RKO (cell line): ENCODE measurements around the gene SPRY2.
"Not testable (repeated sequence)": the region's sequence is repeated elsewhere in the genome, so short reads cannot be mapped to it uniquely, and the experiment has no call there.

Experiments
- DNase-seq: peaks from one replicate; pipeline ENCODE4 v3.0.0-alpha.2; 2016; ENCODE audit warnings: low spot score

SPRY2 gene

GRCh38 chr13:80348750-80349149 lies 7.8 kb upstream of the SPRY2 start:
- DNase-seq: no peak

- DNase-seq: no peak
Measured at GRCh38 chr13:80348314-80348713, 7.4 kb upstream of the SPRY2 start.

- no peak for DNase-seq
Measured at GRCh38 chr13:80345771-80346510, 5.0 kb upstream of the SPRY2 start.

GRCh38 chr13:80344032-80344431 lies 3.1 kb upstream of the SPRY2 start:
- not testable (repeated sequence) for DNase-seq

GRCh38 chr13:80342471-80343371 lies 1.8 kb upstream of the SPRY2 start:
- peak; percentile 74 for DNase-seq

- peak; percentile 82 for DNase-seq
Measured at GRCh38 chr13:80341756-80342370, 937 bp upstream of the SPRY2 start.

- peak; percentile 59 for DNase-seq
Measured at GRCh38 chr13:80340651-80341100, 250 bp downstream of the SPRY2 start.

GRCh38 chr13:80339912-80340650 lies 845 bp downstream of the SPRY2 start:
- peak; percentile 47 for DNase-seq

GRCh38 chr13:80339563-80339911 lies 1.4 kb downstream of the SPRY2 start:
- DNase-seq: peak; percentile 55

GRCh38 chr13:80338781-80339562 lies 2.0 kb downstream of the SPRY2 start:
- peak; percentile 88 for DNase-seq

- DNase-seq: no peak
Measured at GRCh38 chr13:80337288-80338081, 3.4 kb downstream of the SPRY2 start.

GRCh38 chr13:80336776-80337287 lies 4.1 kb downstream of the SPRY2 start:
- DNase-seq: no peak

GRCh38 chr13:80336370-80336769 lies 4.6 kb downstream of the SPRY2 start:
- no peak for DNase-seq

- no peak for DNase-seq
Measured at GRCh38 chr13:80334597-80335260, 6.2 kb downstream of the SPRY2 start.

- DNase-seq: no peak
Measured at GRCh38 chr13:80331984-80332383, 8.9 kb downstream of the SPRY2 start.

GRCh38 chr13:80329250-80329649 lies 11.7 kb downstream of the SPRY2 start:
- no peak for DNase-seq

- no peak for DNase-seq
Measured at GRCh38 chr13:80319004-80319403, 21.9 kb downstream of the SPRY2 start.

GRCh38 chr13:80314711-80315653 lies 25.9 kb downstream of the SPRY2 start:
- no peak for DNase-seq
